H9 (cell line): Measurements from ENCODE around the gene NAA35. TPM values are rescaled to one million over a fixed set of nuclear protein-coding genes. Genes with fewer than 3 reads are reported as not detected.

ENCODE experiments used
- DNase-seq: peaks from one replicate; pipeline ENCODE4 v3.0.0-alpha.2; 2017
- H2AFZ ChIP-seq: one replicate; pipeline ENCODE4 v1.6.1; 2013; ENCODE audit warnings: mild to moderate bottlenecking, low read length, control low read depth, moderate library complexity
- H2AK5ac ChIP-seq: 2 replicates; pipeline ENCODE4 v1.6.1; 2013; ENCODE audit warnings: low read length, control low read depth, mixed read lengths; ENCODE audit not compliant: insufficient read length
- H2BK120ac ChIP-seq: one replicate; pipeline ENCODE4 v1.6.1; 2013; ENCODE audit warnings: low read depth, mild to moderate bottlenecking, low read length, control low read depth, inconsistent platforms; ENCODE audit not compliant: poor library complexity, severe bottlenecking
- H2BK12ac ChIP-seq: 2 replicates; pipeline ENCODE4 v1.6.1; 2013; ENCODE audit warnings: low read length, control low read depth, mixed read lengths, low read depth; ENCODE audit not compliant: insufficient read length
- H2BK15ac ChIP-seq: 2 replicates; pipeline ENCODE4 v1.6.1; 2013; ENCODE audit warnings: low read depth, low read length, control low read depth
- H2BK20ac ChIP-seq: one replicate; pipeline ENCODE4 v1.6.1; 2013; ENCODE audit warnings: low read depth, mild to moderate bottlenecking, low read length, control low read depth, inconsistent platforms; ENCODE audit not compliant: poor library complexity, severe bottlenecking
- H2BK5ac ChIP-seq: 2 replicates; pipeline ENCODE4 v1.6.1; 2013; ENCODE audit warnings: low read length, control low read depth, mixed read lengths; ENCODE audit not compliant: insufficient read length
- H3K14ac ChIP-seq: 2 replicates; pipeline ENCODE4 v1.6.1; 2013; ENCODE audit warnings: low read length, control low read depth; ENCODE audit not compliant: insufficient read depth
- H3K18ac ChIP-seq: 2 replicates; pipeline ENCODE4 v1.6.1; 2013; ENCODE audit warnings: low read depth, mild to moderate bottlenecking, mixed read lengths, low read length, control low read depth; ENCODE audit not compliant: insufficient read length
- H3K23ac ChIP-seq: 2 replicates; pipeline ENCODE4 v1.6.1; 2013; ENCODE audit warnings: low read length, control low read depth, mixed read lengths, low read depth; ENCODE audit not compliant: insufficient read length
- H3K23me2 ChIP-seq: 2 replicates; pipeline ENCODE4 v1.6.1; 2013; ENCODE audit warnings: low read depth, mild to moderate bottlenecking, mixed read lengths, low read length, control low read depth; ENCODE audit not compliant: insufficient read length, poor library complexity, severe bottlenecking
- H3K27ac ChIP-seq: 2 replicates; pipeline ENCODE4 v1.5.1; 2013; ENCODE audit warnings: low read length, control low read depth, mixed read lengths, low read depth; ENCODE audit not compliant: insufficient read length
- H3K27me3 ChIP-seq: 2 replicates; pipeline ENCODE4 v1.6.1; 2013; ENCODE audit warnings: low read length, control low read depth, inconsistent platforms; ENCODE audit not compliant: insufficient read depth
- H3K4ac ChIP-seq: 2 replicates; pipeline ENCODE4 v1.6.1; 2013; ENCODE audit warnings: low read depth, mild to moderate bottlenecking, control low read depth, inconsistent platforms, low read length, moderate library complexity
- H3K4me1 ChIP-seq: 2 replicates; pipeline ENCODE4 v1.6.1; 2013; ENCODE audit warnings: low read length, control low read depth, inconsistent platforms; ENCODE audit not compliant: insufficient read depth
- H3K4me2 ChIP-seq: 2 replicates; pipeline ENCODE4 v1.6.1; 2013; ENCODE audit warnings: low read length, control low read depth, mixed read lengths; ENCODE audit not compliant: insufficient read length, insufficient read depth
- H3K56ac ChIP-seq: 2 replicates; pipeline ENCODE4 v1.6.1; 2013; ENCODE audit warnings: low read depth, mild to moderate bottlenecking, mixed read lengths, low read length, control low read depth; ENCODE audit not compliant: insufficient read length
- H3K79me1 ChIP-seq: 2 replicates; pipeline ENCODE4 v1.6.1; 2013; ENCODE audit warnings: low read depth, mild to moderate bottlenecking, moderate library complexity, low read length, control low read depth, inconsistent platforms; ENCODE audit not compliant: insufficient read depth, poor library complexity, severe bottlenecking
- H3K79me2 ChIP-seq: 2 replicates; pipeline ENCODE4 v1.6.1; 2013; ENCODE audit warnings: low read length, control low read depth, inconsistent platforms; ENCODE audit not compliant: insufficient read depth
- H3K9ac ChIP-seq: 2 replicates; pipeline ENCODE4 v1.6.1; 2013; ENCODE audit warnings: low read length, control low read depth, mixed read lengths; ENCODE audit not compliant: insufficient read length; ENCODE audit errors: extremely low read depth
- H3K9me3 ChIP-seq: one replicate; pipeline ENCODE4 v1.6.1; 2013; ENCODE audit warnings: low read depth, low read length, inconsistent platforms; ENCODE audit not compliant: control insufficient read depth
- H3T11ph ChIP-seq: one replicate; pipeline ENCODE4 v1.6.1; 2013; ENCODE audit warnings: mild to moderate bottlenecking, low read length, control low read depth, inconsistent platforms
- H4K20me1 ChIP-seq: one replicate; pipeline ENCODE4 v1.6.1; 2013; ENCODE audit not compliant: control insufficient read depth, insufficient read length, insufficient read depth
- H4K5ac ChIP-seq: 2 replicates; pipeline ENCODE4 v1.6.1; 2013; ENCODE audit warnings: low read depth, mild to moderate bottlenecking, mixed read lengths, low read length, control low read depth; ENCODE audit not compliant: insufficient read length
- H4K8ac ChIP-seq: replicated peaks from 2 replicates; pipeline ENCODE4 v1.6.1; 2013; ENCODE audit warnings: low read length, control low read depth, mixed read lengths, low read depth; ENCODE audit not compliant: insufficient read length
- H4K91ac ChIP-seq: 2 replicates; pipeline ENCODE4 v1.6.1; 2013; ENCODE audit warnings: low read depth, mild to moderate bottlenecking, moderate library complexity, mixed read lengths, low read length, control low read depth; ENCODE audit not compliant: insufficient read length
- H3K27ac Mint-ChIP-seq, 3 experiments: 2 replicates in 2 of 3; 3 replicates in 1 of 3; pipeline ENCODE4 v1.8.0; 2020 to 2021; ENCODE audit warnings: mixed read lengths in 3 of 3, mild to moderate bottlenecking in 1 of 3, moderate library complexity in 1 of 3
- H3K27me3 Mint-ChIP-seq: 2 replicates; pipeline ENCODE4 v1.8.0; 2021; ENCODE audit warnings: low read depth, mild to moderate bottlenecking, moderate library complexity, mixed read lengths
- H3K36me3 Mint-ChIP-seq, 3 experiments: 2 replicates in 2 of 3; 3 replicates in 1 of 3; pipeline ENCODE4 v1.8.0; 2020 to 2021; ENCODE audit warnings: low read depth in 3 of 3, mixed read lengths in 3 of 3; ENCODE audit not compliant: insufficient read depth in 1 of 3
- H3K4me1 Mint-ChIP-seq, 2 experiments: 2 replicates each; pipeline ENCODE4 v1.8.0; 2020; ENCODE audit warnings: mixed read lengths in 2 of 2
- H3K4me3 Mint-ChIP-seq, 2 experiments: 2 replicates in 1 of 2; 3 replicates in 1 of 2; pipeline ENCODE4 v1.8.0; 2020 to 2021; ENCODE audit warnings: mild to moderate bottlenecking in 2 of 2, mixed read lengths in 2 of 2, moderate library complexity in 1 of 2
- H3K9me3 Mint-ChIP-seq, 2 experiments: 2 replicates in 1 of 2; 3 replicates in 1 of 2; pipeline ENCODE4 v1.8.0; 2020; ENCODE audit warnings: mild to moderate bottlenecking in 2 of 2, mixed read lengths in 2 of 2, moderate library complexity in 1 of 2
- CTCF ChIP-seq: fragments of 200-600 bp; sonication (generic); conservative IDR thresholded peaks from 3 replicates; pipeline ENCODE4 v1.8.0; 2021; ENCODE audit warnings: antibody characterized with exemption, mild to moderate bottlenecking
- WGBS: extraction: QIAGEN DNeasy Blood & Tissue Kit; methylation state at CpG from one replicate; pipeline ENCODE4 v1.1.7; 2013; ENCODE audit warnings: missing lambda C conversion rate, low lambda C conversion rate, mixed read lengths; ENCODE audit not compliant: insufficient read length; ENCODE audit errors: extremely low coverage; 5-methylcytosine and 5-hydroxymethylcytosine counted together
- total RNA-seq: library from RNA; stranded (reverse); gene quantifications from 2 replicates; pipeline ENCODE4 v1.2.1, GENCODE V29; 2021

The NAA35 gene
- total RNA-seq, 1 experiment from 2014 or later: 38.6 TPM

GRCh38 chr9:86045654-86046053 lies 104.7 kb downstream of the NAA35 start:
- no peak overlapping the region for H3K4me3 Mint-ChIP-seq

More at GRCh38 chr9:86045654-86046053, 104.7 kb downstream of the NAA35 start:
- no peak overlapping the region for H3K14ac ChIP-seq
- H2BK15ac ChIP-seq: no peak overlapping the region
- H2AFZ ChIP-seq: no peak overlapping the region
- no CpG with 5 or more reads among the region's 6 CpGs for WGBS
- H3K27ac ChIP-seq: no peak overlapping the region
- no peaks in the 10 kb centered on the region for H3K79me2 ChIP-seq
- Mint-ChIP-seq H3K36me3 (peaks cover 2 to 8% (median 4%) of the 10 kb centered on the region in 3 experiments; a peak in 5 of 7 replicates), H3K27me3 (no peaks in the 10 kb centered on the region), H3K9me3 (no peaks in the 10 kb centered on the region; a peak in 1 of 5 replicates), H3K4me1 (no peaks in the 10 kb centered on the region), H3K27ac (no peak overlapping the region)
- H3K4me1 ChIP-seq: no peaks in the 10 kb centered on the region
- H2BK120ac ChIP-seq: no peak overlapping the region
- H3K9ac ChIP-seq: no peak overlapping the region
- TF ChIP-seq CTCF: no peak
- no peak overlapping the region for H3T11ph ChIP-seq
- H3K23ac ChIP-seq: no peak overlapping the region
- no peak overlapping the region for H4K91ac ChIP-seq
- no peaks in the 10 kb centered on the region for H4K20me1 ChIP-seq
- H2BK20ac ChIP-seq: no peak overlapping the region
- H3K23me2 ChIP-seq: no peaks in the 10 kb centered on the region
- no peaks in the 10 kb centered on the region for H3K9me3 ChIP-seq
- no peak overlapping the region for H3K18ac ChIP-seq
- no peak overlapping the region for H2AK5ac ChIP-seq
- DNase-seq: no peak
- no peaks in the 10 kb centered on the region for H3K79me1 ChIP-seq
- no peak overlapping the region for H4K8ac ChIP-seq
- no peak overlapping the region for H4K5ac ChIP-seq
- no peaks in the 10 kb centered on the region for H3K27me3 ChIP-seq
- no peak overlapping the region for H3K4me2 ChIP-seq
- H3K4ac ChIP-seq: no peak overlapping the region
- no peak overlapping the region for H2BK5ac ChIP-seq
- H3K56ac ChIP-seq: no peak overlapping the region
- H2BK12ac ChIP-seq: no peak overlapping the region
